Lower leg skin (tissue), 3 donors: ENCODE measurements around the gene C1QB.

Experiments
- POLR2A ChIP-seq, 2 donors: fragments of 450-650 bp; IDR thresholded peaks; one replicate each; pipeline ENCODE4 v1.6.1; 2016 to 2017; ENCODE audit warnings: antibody characterized with exemption in 2 of 2, mild to moderate bottlenecking in 1 of 2, moderate library complexity in 1 of 2
- TF ChIP-seq, protein P1 (sequence below), 3 donors: fragments of 450-650 bp; IDR thresholded peaks; one replicate each; pipeline ENCODE4 v1.5.1; 2016; ENCODE audit warnings: antibody characterized with exemption in 3 of 3, mild to moderate bottlenecking in 3 of 3, moderate library complexity in 2 of 3

DNA sequence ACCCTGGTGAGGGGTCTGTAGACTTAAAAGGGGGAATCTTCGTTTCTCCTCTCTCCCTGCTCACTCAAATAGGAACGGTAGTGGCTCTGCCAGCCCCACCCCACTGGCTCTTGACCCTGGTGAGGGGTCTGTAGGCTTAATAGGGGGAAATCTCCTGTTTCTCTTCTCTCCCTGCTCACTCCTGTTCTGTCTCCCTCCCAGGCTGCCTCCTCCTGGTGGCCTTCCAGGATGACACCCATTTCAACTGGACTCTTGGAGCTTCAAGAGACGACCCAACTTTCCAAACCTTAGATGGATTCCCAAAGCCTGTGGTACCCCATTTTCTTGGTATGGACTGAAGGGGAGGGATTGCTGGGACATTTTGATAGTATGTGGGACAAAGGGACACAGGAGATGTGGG is 56.2 kb downstream of the C1QB start:
- TF ChIP-seq, protein P1, sequence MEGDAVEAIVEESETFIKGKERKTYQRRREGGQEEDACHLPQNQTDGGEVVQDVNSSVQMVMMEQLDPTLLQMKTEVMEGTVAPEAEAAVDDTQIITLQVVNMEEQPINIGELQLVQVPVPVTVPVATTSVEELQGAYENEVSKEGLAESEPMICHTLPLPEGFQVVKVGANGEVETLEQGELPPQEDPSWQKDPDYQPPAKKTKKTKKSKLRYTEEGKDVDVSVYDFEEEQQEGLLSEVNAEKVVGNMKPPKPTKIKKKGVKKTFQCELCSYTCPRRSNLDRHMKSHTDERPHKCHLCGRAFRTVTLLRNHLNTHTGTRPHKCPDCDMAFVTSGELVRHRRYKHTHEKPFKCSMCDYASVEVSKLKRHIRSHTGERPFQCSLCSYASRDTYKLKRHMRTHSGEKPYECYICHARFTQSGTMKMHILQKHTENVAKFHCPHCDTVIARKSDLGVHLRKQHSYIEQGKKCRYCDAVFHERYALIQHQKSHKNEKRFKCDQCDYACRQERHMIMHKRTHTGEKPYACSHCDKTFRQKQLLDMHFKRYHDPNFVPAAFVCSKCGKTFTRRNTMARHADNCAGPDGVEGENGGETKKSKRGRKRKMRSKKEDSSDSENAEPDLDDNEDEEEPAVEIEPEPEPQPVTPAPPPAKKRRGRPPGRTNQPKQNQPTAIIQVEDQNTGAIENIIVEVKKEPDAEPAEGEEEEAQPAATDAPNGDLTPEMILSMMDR (IDR thresholded peaks at IDR 0.05): no peak
- no peak for TF ChIP-seq POLR2A (IDR thresholded peaks at IDR 0.05)
